CD4-positive, alpha-beta T cell treated with Interferon gamma for 1 hour (primary cell): ENCODE measurements around the gene CD24.

Experiments
- DNase-seq: peaks from one replicate; pipeline ENCODE4 v3.0.0-alpha.2; 2020

The CD24 gene

DNA sequence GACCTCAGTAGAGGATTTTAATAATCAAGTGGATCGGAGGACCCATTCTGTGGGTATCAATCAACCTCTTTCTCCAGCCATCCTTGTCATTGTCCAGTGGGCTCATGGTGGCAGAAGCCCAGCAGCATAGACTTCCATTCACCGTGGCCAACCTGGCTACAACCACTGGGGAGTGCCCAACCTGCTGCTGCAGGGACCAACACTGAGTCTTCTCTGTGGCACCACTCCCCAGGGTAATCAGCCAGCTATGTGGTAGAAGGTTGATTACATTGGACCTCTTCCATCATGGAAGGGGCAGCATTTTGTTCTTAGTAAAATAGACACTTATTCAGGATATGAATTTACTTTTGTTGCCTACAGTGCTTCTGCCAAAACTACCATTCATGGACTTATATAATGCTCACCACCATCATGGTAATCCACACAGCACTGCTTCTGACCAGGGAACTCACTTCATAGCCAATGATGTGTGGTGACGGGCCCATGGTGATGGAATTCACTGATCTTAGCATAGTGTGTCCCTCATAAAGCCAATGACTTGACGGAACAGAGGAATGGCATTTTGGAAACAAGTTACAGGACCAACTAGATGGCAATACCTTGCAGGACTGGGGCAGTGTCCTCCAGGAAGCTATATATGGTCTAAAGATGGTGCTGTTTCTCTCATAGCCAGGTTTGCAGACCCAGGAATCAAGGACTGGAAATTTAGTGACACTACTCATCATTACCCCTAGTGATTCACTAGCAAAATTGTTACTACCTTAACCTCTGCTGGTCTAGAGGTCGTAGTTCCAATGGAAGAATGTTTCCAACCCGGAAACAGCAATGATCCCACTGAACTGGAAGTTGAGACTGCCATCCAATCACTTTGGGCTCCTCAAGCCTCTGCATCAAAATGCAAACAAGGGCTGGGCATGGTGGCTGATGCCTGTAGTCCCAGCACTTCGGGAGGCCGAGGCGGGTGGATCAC lies 7.6 kb downstream of the CD24 start:
- no peak for DNase-seq

GRCh38 chr6:106966229-106966628 lies 8.3 kb downstream of the CD24 start:
- no peak for DNase-seq

DNA sequence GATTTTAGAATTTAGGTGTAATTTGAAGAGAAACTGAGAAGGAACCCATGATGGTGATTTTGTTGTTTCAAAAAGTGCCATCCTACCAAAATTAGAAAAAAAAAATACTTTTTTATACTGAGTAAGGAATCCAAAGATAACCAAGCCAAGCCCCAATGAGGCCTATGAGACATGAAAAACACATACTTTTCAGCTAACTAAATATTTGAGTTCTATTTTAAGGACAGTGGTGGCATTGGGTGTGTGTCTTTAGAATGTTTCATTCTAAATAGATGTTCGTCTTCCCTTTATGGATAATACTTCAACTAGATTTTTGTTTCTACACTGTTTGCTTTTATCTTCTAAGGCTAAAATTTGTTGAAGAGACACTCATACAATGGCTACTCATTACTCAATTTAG lies 9.6 kb downstream of the CD24 start:
- DNase-seq = no peak

DNA sequence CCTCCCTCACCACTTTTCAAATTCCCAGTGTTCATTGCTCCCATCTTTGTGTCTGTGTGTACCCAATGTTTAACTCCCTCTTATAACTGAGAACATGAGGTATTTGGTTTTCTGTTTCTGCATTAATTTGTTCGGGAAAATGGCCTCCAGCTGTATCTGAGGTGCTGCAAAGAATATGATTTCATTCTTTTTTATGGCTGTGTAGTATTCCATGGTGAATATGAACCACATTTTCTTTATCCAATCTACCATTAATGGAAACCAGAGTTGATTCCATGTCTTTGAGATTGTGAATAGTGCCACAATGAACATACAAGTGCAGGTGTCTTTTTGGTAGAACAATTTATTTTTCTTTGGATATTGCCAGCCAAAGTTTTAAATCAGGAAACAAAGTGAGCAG lies 10.4 kb downstream of the CD24 start:
- DNase-seq = no peak

DNA sequence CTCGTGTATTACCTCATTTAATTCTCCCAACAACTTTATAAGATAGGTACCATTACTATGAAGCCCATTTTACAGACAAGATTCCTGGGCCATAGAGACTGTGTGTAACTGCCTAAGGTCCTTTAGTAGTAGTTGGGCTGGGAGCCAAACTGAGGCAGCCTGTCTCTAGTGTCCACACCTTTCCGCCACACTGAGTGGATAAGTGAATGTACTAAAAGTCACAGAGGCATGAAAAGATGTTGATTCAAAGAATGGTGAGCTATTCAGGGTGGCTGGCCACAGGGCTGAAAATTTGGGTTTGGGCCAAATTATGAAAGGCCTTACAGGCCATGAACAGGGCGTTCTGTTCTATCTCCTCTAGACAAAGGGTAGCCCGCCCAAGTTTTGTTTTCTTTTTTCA lies 11.0 kb downstream of the CD24 start:
- no peak for DNase-seq

DNA sequence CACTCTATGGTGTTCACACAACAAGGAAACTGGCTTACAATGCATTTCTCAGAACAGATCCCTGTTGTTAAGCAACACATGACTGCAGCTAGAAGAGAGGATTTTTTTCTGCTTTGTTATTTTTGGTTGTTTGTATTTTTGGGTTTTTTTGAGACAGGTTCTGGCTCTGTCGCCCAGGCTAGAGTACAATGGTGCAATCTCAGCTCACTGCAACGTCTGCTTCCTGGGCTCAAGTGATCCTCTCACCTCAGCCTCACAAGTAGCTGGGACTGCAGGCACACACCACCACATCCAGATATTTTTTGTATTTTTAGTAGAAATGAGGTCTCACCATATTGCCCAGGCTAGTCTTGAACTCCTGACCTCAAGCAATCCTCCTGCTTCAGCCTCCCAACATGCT lies 12.7 kb downstream of the CD24 start:
- DNase-seq = no peak

- no peak for DNase-seq
These were observed 13.4 kb downstream of the CD24 start for GRCh38 chr6:106961136-106961535.

- DNase-seq = no peak
These were observed 14.5 kb downstream of the CD24 start for GRCh38 chr6:106959985-106960384.

DNA sequence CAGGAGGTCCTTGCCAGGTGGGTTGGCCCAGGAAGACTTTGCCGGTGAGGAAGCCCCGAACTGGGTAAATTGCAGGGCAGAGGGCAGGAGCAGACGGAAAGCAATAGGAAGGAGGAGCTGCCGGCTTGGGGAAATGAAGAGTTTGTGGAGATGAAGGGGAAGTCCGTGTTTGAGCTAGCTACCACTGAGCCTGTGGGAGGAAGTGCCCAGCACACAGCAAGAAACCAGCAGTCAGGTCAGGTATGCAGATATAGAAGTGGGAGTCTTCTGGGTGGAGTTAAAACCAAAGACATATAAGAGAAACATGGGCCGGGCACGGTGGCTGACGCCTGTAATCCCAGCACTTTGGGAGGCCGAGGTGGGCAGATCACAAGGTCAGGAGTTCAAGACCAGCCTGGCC lies 34.7 kb downstream of the CD24 start:
- no peak for DNase-seq

DNA sequence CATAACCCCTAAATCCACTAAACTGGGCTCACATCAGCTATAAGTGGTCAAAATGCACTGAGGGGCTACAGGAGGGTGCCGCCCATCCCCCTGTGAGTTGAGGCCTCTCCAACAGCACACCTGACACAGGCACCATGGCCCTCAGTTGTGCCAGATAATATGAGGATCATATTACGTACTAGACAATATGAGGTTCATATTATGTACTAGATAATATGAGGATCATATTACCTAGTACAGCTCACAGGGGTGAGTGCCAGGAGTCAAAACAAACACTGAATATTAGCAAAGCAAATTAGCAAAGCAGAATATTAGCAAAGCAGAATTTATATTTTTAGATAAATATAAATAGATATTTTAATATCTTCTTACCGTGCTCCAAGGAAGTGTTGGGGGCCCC lies 35.3 kb downstream of the CD24 start:
- no peak for DNase-seq

DNA sequence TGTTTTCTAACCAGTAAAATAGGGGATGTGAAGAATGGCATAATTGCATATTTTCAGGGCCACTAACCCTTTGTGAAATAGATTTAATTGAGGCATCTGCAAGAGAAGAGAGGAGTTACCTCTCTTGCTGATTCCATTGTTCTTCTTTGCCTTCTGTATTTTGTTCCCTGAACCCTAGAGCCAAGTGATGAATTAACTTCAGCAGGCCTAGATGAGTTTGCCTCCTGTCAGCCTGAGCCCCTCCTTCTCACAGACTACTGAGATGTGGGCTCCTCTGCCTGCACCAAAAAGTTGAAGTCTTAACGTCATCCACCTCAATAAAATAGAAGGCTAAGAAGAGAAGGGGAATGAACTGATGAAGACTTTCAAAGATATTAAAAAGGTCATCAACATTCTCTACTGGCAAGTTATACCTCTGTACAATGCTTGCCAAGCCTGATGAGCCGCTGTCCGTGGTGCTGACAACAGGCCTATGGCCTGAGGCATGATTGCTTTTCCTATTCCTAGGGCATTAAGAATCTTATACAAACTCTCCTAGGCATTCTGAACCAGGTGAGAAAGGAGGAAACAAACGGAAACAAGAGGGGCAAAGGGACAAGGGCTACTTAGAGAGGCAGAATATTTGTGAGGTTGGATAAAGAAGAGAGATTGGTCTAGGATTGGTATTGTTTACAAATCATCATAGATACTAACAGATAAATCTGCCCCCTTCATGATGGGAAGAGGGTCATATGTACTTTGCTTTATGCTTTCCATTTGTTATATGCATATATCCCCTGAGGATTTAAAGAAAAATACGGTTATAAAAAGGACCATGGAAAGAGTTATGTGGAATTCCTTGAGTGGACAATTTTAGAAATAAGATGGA lies 46.8 kb downstream of the CD24 start:
- no peak for DNase-seq

DNA sequence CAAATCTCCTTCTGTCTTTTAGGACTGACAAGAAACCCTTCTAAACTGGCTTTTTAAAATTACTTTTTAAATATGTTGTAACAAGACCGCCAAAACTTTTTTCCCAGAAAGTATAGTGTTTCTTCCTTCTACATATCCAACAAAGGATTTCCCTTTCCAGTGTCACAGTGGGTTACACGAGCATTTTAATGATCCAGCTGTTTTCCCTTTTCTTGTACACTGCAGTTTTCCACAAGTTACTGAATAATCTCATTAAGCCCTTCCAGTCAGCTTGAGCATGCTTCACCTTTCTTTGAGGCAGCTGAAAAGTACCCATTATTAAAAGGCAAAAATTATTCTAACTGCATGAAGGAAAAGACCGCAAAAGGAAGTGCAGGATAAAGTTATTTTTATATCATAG lies 48.6 kb downstream of the CD24 start:
- DNase-seq = no peak

- no peak for DNase-seq
These were observed 49.6 kb downstream of the CD24 start for GRCh38 chr6:106924694-106925523.

GRCh38 chr6:106922626-106923025 lies 51.9 kb downstream of the CD24 start:
- DNase-seq = no peak
